ENCODE measurements around the gene MRTFB.

MRTFB gene

GRCh38 chr16:14202697-14203096 is 131.6 kb downstream of the MRTFB start:
- H3K27ac Mint-ChIP-seq, result no peak overlapping the region
- H3K36me3 Mint-ChIP-seq, result peaks cover 15% of the 10 kb centered on the region
- H3K27me3 Mint-ChIP-seq, result no peaks in the 10 kb centered on the region
- no peak overlapping the region for H3K4me3 Mint-ChIP-seq
- DNase-seq (ENCODE audit: low spot score in 2 of 2) (no peak), ATAC-seq (ENCODE audit: low read depth) (no peak)
- no peaks in the 10 kb centered on the region for H3K9me3 Mint-ChIP-seq
- H3K4me1 Mint-ChIP-seq, result peaks cover 7% of the 10 kb centered on the region

DNA sequence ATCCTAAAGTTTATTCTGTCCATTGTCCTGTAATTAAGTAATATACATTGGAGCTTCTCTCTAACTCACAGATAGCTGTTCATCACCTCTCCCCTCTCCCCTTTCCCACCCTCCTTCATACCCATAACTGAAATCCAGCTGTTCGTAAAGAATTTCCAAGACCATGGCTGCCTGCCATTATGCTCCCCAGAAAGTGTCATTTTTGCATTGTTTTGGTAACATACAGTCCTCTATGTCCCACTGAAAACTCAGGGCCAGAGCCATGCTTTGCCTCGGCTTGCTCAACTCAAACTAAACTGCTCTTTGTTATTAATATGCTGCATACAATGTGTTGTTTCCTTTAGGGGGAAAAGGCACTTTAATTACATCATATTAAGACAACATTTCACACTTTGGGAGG is 132.0 kb downstream of the MRTFB start:
- Mint-ChIP-seq H3K36me3 (peaks cover 15% of the 10 kb centered on the region), H3K27ac (no peak overlapping the region), H3K27me3 (no peaks in the 10 kb centered on the region), H3K4me1 (peaks cover 7% of the 10 kb centered on the region), H3K4me3 (no peak overlapping the region), H3K9me3 (no peaks in the 10 kb centered on the region)
- DNase-seq (ENCODE audit: low spot score in 2 of 2) (no peak), ATAC-seq (ENCODE audit: low read depth) (no peak)

DNA sequence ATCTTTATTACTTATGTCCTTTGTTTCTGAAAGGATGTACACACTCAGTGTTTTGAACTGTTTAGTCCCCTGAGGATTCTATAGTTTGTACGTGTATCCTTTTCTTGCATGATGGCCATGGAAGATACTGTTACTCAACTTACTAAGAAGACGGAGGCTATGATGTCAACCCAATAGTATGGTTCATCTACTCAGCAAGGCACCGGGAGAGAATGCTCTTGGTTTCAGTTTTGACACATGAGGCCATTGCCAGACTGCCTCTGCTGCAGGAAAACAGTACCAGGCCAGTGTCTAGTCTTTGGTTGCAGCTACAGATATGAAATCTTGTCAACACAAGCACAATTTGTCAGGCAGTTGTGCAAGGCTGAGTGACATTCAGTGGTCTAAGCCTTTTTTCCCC is 134.5 kb downstream of the MRTFB start:
- Mint-ChIP-seq H3K4me3 (no peak overlapping the region), H3K4me1 (no peaks in the 10 kb centered on the region), H3K36me3 (peaks cover under 1% of the 10 kb centered on the region), H3K27me3 (no peaks in the 10 kb centered on the region), H3K9me3 (no peaks in the 10 kb centered on the region), H3K27ac (no peak overlapping the region)
- no peak for ATAC-seq (ENCODE audit: low read depth)
- no peak for DNase-seq (ENCODE audit: low spot score in 2 of 2)

- H3K9me3 Mint-ChIP-seq, result no peaks in the 10 kb centered on the region
- peaks cover 10% of the 10 kb centered on the region for H3K36me3 Mint-ChIP-seq
- no peak overlapping the region for H3K4me3 Mint-ChIP-seq
- no peak for DNase-seq (ENCODE audit: low spot score in 2 of 2)
- no peak overlapping the region for H3K27ac Mint-ChIP-seq
- no peak for ATAC-seq (ENCODE audit: low read depth)
- H3K4me1 Mint-ChIP-seq, result no peaks in the 10 kb centered on the region
- no peaks in the 10 kb centered on the region for H3K27me3 Mint-ChIP-seq
These were observed 140.9 kb downstream of the MRTFB start for GRCh38 chr16:14211856-14212543.

- H3K27me3 Mint-ChIP-seq, result no peaks in the 10 kb centered on the region
- H3K9me3 Mint-ChIP-seq, result no peaks in the 10 kb centered on the region
- DNase-seq (ENCODE audit: low spot score in 2 of 2) (no peak), ATAC-seq (ENCODE audit: low read depth) (no peak)
- H3K36me3 Mint-ChIP-seq, result peaks cover 21% of the 10 kb centered on the region
- H3K4me1 Mint-ChIP-seq, result no peaks in the 10 kb centered on the region
- H3K27ac Mint-ChIP-seq, result no peak overlapping the region
- H3K4me3 Mint-ChIP-seq, result no peak overlapping the region
These were observed 144.8 kb downstream of the MRTFB start for GRCh38 chr16:14215941-14216340.

- Mint-ChIP-seq H3K4me3 (no peak overlapping the region), H3K4me1 (no peaks in the 10 kb centered on the region), H3K9me3 (peaks cover 1% of the 10 kb centered on the region), H3K27ac (no peak overlapping the region), H3K36me3 (peaks cover 32% of the 10 kb centered on the region), H3K27me3 (no peaks in the 10 kb centered on the region)
- no peak for DNase-seq (ENCODE audit: low spot score in 2 of 2)
- no peak for ATAC-seq (ENCODE audit: low read depth)
These were observed 148.9 kb downstream of the MRTFB start for GRCh38 chr16:14219983-14220382.

GRCh38 chr16:14223632-14224031 is 152.5 kb downstream of the MRTFB start:
- ATAC-seq (ENCODE audit: low read depth), result no peak
- H3K27ac Mint-ChIP-seq, result no peak overlapping the region
- H3K4me3 Mint-ChIP-seq, result no peak overlapping the region
- peaks cover 32% of the 10 kb centered on the region for H3K36me3 Mint-ChIP-seq
- H3K27me3 Mint-ChIP-seq, result no peaks in the 10 kb centered on the region
- peaks cover 4% of the 10 kb centered on the region for H3K9me3 Mint-ChIP-seq
- no peak for DNase-seq (ENCODE audit: low spot score in 2 of 2)
- no peaks in the 10 kb centered on the region for H3K4me1 Mint-ChIP-seq

GRCh38 chr16:14225457-14225856 is 154.3 kb downstream of the MRTFB start:
- Mint-ChIP-seq H3K4me1 (no peaks in the 10 kb centered on the region), H3K9me3 (peaks cover 4% of the 10 kb centered on the region), H3K4me3 (no peak overlapping the region), H3K36me3 (peaks cover 31% of the 10 kb centered on the region), H3K27me3 (no peaks in the 10 kb centered on the region), H3K27ac (no peak overlapping the region)
- no peak for DNase-seq (ENCODE audit: low spot score in 2 of 2)
- no peak for ATAC-seq (ENCODE audit: low read depth)

- no peak for DNase-seq (ENCODE audit: low spot score in 2 of 2)
- no peak overlapping the region for H3K4me3 Mint-ChIP-seq
- H3K9me3 Mint-ChIP-seq, result no peaks in the 10 kb centered on the region
- peaks cover 7% of the 10 kb centered on the region for H3K36me3 Mint-ChIP-seq
- H3K4me1 Mint-ChIP-seq, result no peaks in the 10 kb centered on the region
- ATAC-seq (ENCODE audit: low read depth), result no peak
- H3K27ac Mint-ChIP-seq, result no peak overlapping the region
- H3K27me3 Mint-ChIP-seq, result no peaks in the 10 kb centered on the region
These were observed 161.2 kb downstream of the MRTFB start for GRCh38 chr16:14232106-14232864.

DNA sequence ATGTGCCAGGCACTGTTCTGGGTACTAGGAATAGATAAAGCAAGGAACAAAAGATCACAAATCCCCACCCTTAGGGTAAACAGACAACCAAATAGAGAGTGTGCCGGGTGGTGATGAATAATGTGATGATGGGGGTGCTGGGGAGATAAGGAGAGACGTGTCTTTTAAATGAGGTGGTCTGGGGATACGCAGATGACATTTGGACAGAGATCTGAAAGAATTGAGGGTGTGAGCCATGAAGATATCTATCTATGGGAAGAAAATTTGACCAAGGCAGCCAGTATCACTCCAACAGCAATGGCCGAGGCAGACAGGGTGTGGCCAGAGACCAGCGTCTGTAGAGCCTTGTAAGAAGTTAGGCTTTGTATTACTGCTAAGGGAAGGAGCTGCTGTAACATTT is 165.3 kb downstream of the MRTFB start:
- no peak for ATAC-seq (ENCODE audit: low read depth)
- DNase-seq (ENCODE audit: low spot score in 2 of 2), result no peak
- Mint-ChIP-seq H3K4me3 (no peak overlapping the region), H3K9me3 (no peaks in the 10 kb centered on the region), H3K4me1 (no peaks in the 10 kb centered on the region), H3K27me3 (no peaks in the 10 kb centered on the region), H3K27ac (no peak overlapping the region), H3K36me3 (peaks cover 9% of the 10 kb centered on the region)

GRCh38 chr16:14238756-14239155 is 167.6 kb downstream of the MRTFB start:
- no peak for DNase-seq (ENCODE audit: low spot score in 2 of 2)
- no peaks in the 10 kb centered on the region for H3K9me3 Mint-ChIP-seq
- H3K27ac Mint-ChIP-seq, result no peak overlapping the region
- H3K27me3 Mint-ChIP-seq, result no peaks in the 10 kb centered on the region
- H3K4me1 Mint-ChIP-seq, result no peaks in the 10 kb centered on the region
- no peak overlapping the region for H3K4me3 Mint-ChIP-seq
- ATAC-seq (ENCODE audit: low read depth), result no peak
- H3K36me3 Mint-ChIP-seq, result peaks cover 13% of the 10 kb centered on the region

- no peak for DNase-seq (ENCODE audit: low spot score in 2 of 2)
- Mint-ChIP-seq H3K36me3 (peaks cover 10% of the 10 kb centered on the region), H3K9me3 (no peaks in the 10 kb centered on the region), H3K4me3 (no peak overlapping the region), H3K27ac (no peak overlapping the region), H3K27me3 (no peaks in the 10 kb centered on the region), H3K4me1 (no peaks in the 10 kb centered on the region)
- no peak for ATAC-seq (ENCODE audit: low read depth)
These were observed 168.7 kb downstream of the MRTFB start for GRCh38 chr16:14239791-14240190.

DNA sequence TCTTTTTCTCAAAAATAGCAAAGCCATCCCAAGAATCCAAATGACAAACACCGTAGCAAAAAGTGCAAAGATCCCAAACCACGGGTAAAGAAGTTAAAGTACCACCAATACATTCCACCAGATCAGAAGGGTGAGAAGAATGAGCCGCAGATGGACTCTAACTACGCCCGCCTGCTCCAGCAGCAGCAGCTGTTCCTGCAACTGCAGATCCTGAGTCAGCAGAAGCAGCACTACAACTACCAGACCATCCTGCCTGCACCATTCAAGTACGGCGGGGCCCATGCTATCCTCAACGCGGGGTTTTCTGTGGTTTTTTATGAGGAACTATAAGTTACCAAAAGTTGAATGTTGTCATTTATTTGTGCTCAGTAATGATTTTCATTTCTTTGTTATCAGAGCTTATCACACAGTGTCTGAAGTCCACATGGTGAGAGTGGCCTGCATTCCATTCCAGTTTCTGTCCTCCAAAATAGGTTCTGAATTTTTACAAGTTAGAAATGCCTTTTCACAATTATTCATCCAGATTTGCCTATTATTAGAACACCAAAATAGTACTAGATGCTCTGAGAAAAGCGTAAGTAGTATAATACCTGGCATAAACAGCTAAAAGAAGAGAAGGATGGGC is 169.2 kb downstream of the MRTFB start:
- Mint-ChIP-seq H3K4me3 (no peak overlapping the region), H3K27me3 (no peaks in the 10 kb centered on the region), H3K27ac (no peak overlapping the region), H3K9me3 (no peaks in the 10 kb centered on the region), H3K4me1 (no peaks in the 10 kb centered on the region), H3K36me3 (peaks cover 10% of the 10 kb centered on the region)
- no peak for DNase-seq (ENCODE audit: low spot score in 2 of 2)
- ATAC-seq (ENCODE audit: low read depth), result no peak

GRCh38 chr16:14240964-14241363 is 169.8 kb downstream of the MRTFB start:
- DNase-seq (ENCODE audit: low spot score in 2 of 2), result no peak
- Mint-ChIP-seq H3K4me1 (no peaks in the 10 kb centered on the region), H3K27me3 (no peaks in the 10 kb centered on the region), H3K4me3 (no peak overlapping the region), H3K36me3 (peaks cover 11% of the 10 kb centered on the region), H3K27ac (no peak overlapping the region), H3K9me3 (no peaks in the 10 kb centered on the region)
- no peak for ATAC-seq (ENCODE audit: low read depth)
